Head of caudate nucleus (tissue), 42 donors: ENCODE measurements around the gene FREY1.
A peak's percentile ranks its signal among the peaks of the same experiment; 100 is the strongest.
"Not testable (repeated sequence)": the region's sequence is repeated elsewhere in the genome, so short reads cannot be mapped to it uniquely, and the experiment has no call there.

Source experiments
- DNase-seq, 42 donors: peaks; one replicate each; pipeline versions ENCODE4 v3.0.0 to v3.0.0-alpha.2; 2020 to 2021; ENCODE audit warnings: mixed read lengths in 7 of 42
- intact Hi-C: fragments of 100-400 bp; cut with DNase I; formaldehyde crosslinking; loops from one replicate; pipeline ENCODE4 v1.15.0; 2022

Gene FREY1

DNA sequence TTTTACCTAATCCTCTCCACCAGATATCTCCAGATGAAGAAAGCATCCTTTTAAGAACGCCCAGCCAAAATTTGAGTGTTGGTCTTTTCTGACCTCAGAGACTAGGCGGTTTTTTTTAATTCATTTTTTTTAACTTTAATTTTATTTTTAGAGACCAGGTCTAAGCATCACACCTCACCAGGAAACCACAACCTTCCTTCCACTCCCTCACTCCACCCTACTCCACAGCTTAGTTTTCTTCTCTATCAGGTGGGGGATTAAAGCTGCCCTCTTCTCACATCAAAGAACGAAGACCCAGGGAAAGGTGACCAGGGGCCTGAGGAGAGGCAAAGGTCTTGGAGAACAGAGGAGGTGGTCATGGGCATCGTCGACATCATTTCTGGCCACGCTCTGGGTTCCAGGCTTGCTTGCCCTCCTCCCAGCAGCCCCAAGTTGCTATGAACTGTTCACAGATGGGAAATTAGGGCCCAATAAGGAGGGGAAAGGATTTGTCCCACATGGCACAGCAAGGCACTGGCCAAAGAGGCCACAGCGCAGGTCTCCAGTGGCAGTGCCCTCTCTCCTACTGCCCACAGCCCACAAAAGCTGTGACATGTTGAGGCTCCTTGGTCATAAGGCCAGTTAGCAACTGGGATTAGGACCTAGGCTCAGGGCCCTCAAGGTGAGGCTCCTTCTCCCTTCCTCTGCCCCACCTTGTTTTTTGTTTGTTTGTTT lies 12.0 kb upstream of the FREY1 start:
- peak in 4 of 42 donors; percentile 3 to 25 (median 17) for DNase-seq
- intact Hi-C loops: loop anchor here (5.0 kb wide), 1 partner anchor 72 kb away; the partner anchor contains the start of gene CRY2

DNA sequence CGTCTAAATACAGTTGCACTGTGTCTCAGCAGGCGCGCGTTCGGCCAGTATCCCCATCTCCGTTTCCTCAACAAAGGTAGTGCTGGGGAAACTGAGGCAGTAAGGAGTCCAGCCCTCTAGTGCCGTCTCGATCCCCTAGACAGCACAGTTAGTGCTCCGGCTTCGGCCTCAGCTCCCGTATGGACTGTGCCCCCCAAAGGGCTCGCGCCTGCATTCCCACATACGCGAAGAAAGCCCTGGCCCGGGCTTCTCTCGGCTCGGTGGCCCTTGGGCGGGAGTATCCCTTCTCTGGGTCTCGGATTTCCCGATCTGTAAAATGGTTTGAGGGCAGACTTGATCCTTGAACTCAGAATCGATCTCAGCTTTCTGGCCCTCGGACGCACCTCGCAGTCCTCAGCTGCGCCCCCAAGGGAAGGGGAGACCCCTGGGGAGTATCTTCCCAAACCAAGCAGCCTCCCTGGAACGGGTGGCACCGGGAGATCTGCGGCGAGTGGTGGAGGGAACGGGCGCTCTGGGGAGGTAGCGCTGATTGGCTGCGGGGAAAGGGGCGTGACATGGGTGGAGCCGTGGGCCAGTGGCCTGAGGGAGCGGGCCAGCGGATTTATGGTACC lies 11.4 kb upstream of the FREY1 start:
- intact Hi-C loops: loop anchor here (5.0 kb wide), 1 partner anchor 71 kb away; the partner anchor contains the start of gene CRY2

DNA sequence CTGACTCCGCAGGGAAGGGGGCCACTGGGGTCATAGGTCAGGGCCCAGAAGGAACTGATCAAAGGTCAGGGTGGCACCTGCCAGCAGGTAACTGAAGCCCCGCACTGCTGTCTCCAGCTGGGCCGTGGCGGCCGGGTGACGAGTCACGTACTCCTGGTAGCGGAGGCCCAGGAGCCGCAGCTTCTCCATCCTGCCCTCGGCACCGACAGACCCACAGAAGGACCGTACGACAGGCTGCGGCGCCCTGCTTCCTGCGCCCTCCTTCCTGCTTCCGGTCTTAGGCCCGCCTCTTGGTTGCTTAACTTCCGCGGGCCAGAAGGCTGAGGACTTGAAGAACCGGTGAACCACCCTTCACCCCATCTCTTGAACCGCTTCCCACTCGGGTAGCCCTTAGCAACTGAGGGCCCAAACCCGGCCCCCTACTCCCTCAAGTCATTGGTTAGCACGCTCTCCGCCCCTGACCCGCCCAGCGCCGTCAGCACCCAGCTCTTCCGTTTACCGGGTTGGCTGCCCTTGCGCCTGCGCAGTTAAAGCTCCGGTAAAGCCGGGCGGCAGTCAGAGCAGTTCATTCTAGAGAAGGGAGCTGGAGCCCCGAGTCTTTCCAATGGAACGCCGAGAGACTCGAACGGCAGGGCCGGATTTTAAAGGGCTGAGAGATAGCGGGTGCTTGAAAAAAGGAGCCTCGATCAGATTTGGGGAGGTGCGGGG lies 10.7 kb upstream of the FREY1 start, which contains the start of gene PEX16:
PEX16 (minus strand) TSS at position 255 of the 708 bp plus-strand sequence; CDS start at position 189, 66 bp downstream.
- intact Hi-C loops: loop anchor here (5.0 kb wide), 1 partner anchor 70 kb away; the partner anchor contains the start of gene CRY2

More for the DNA sequence above, 11.4 kb upstream of the FREY1 start:
- peak; percentile 75 to 93 (median 88) for DNase-seq

DNA sequence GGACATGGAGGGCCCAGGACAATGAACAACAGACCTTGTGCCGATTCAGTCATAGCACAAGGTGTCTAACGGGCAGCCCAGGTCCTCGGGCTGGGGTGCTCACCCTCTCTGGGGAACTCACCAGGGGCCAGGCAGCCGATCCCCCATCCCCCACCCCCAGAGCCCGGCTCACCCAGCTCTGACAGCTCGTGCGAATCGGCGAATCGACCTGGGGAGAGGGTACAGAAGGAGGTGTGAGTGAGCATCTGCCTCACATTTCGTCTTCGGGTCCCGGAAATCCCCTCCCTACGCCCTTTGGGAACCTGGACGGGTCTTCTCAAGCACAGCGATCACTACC lies 10.2 kb upstream of the FREY1 start:
- DNase-seq: no peak
- intact Hi-C loops: loop anchor here (5.0 kb wide), 1 partner anchor 70 kb away; the partner anchor contains the start of gene CRY2

More for the DNA sequence above, 10.7 kb upstream of the FREY1 start, which contains the start of gene PEX16:
- peak; percentile 94 to 99 (median 97) for DNase-seq

DNA sequence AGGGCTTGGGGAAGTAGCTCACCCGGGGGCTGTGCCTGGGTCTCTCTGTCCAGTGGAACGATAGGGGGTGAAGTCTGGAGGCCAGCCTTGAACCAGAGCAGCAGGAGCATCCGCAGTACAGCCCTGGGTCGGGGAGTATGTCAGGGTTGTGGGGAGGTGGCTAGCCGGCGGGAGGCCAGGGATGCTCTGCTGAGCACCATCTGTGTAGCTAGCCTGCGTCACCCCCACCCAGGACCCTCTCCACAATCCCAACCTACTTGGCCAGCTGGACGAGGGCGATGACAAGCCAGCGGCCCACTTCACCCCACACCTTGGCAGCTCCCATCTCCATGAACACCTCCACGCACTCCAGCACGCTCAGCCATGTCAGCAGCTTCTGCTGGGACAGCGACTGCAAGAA lies 8.4 kb upstream of the FREY1 start:
- DNase-seq: no peak
- intact Hi-C loops: loop anchor here (5.0 kb wide), 1 partner anchor 68 kb away; the partner anchor contains the start of gene CRY2

DNA sequence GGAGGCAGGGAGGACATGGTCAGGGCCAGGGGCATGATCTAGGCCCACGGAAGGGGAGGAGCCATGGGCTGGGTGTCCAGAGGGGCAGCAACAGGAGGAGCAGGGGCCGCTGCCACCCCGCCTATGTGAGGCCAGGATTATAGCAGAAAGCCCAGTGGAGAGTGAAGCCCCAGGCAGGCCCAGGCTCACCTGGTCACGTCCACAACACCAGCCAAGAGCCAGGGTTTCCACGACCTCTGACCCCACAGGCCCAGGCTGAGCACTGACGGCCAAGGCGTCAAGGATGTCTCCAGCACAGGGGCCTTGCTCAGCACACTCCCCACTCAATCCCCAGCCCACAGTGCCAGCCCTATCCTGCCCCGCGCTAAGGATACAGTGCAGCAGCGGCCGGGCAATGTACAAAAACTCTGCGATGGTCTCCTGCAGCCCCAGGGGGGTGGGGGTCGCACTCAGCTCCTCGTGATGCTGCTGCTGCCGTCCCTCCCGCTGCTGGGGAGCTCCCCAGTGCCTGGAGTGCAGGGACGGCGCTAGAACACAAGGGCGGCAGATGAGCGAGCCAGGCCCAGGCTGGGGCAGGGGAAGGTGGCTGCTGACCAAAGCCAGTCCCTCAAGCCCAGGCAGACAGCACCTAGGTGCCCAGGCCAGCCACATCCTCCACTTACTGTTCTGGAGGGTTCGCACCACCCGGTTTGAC lies 7.0 kb upstream of the FREY1 start:
- intact Hi-C loops: no loop called here
- no peak for DNase-seq

DNA sequence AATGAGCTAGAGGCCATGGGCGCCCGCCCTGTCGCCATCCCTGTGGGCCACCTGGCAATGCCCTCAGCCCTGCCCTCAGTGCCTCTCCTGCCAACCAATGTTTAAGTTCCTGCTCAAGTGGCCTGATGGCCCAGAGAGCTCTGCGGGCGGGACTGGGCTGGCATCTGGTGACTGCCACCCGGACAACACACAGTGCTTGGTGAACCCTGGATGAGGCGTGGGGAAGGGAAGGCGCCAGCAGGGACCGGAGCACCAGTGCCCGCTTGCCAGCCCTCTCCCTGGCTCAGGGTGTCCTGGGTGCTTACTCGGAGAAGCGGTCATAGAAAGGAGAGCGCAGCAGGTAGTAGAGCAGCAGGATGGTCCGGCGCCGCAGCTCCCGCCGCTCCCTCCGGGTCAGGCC lies 6.4 kb upstream of the FREY1 start:
- DNase-seq: no peak
- intact Hi-C loops: no loop called here

DNA sequence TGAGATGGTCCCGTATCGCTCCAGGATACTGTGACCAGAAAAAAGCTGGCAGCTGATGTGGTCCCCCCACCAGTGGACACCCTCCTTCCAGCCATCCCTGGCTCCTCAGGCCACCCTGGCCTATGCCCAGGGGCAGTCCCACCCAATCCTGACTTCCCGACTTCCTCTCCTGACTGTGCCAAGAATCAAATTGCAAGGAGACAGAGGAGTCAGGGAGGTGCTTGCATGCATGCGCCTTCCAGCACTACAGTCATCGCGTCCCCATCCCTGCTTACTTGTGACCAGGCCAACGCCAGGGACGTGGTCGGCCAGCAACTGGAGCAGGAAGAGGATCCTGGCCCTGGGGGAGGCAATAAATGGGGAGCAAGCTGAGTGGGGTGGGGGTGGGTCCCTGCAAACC lies 3.6 kb upstream of the FREY1 start:
- DNase-seq: no peak
- intact Hi-C loops: no loop called here

DNA sequence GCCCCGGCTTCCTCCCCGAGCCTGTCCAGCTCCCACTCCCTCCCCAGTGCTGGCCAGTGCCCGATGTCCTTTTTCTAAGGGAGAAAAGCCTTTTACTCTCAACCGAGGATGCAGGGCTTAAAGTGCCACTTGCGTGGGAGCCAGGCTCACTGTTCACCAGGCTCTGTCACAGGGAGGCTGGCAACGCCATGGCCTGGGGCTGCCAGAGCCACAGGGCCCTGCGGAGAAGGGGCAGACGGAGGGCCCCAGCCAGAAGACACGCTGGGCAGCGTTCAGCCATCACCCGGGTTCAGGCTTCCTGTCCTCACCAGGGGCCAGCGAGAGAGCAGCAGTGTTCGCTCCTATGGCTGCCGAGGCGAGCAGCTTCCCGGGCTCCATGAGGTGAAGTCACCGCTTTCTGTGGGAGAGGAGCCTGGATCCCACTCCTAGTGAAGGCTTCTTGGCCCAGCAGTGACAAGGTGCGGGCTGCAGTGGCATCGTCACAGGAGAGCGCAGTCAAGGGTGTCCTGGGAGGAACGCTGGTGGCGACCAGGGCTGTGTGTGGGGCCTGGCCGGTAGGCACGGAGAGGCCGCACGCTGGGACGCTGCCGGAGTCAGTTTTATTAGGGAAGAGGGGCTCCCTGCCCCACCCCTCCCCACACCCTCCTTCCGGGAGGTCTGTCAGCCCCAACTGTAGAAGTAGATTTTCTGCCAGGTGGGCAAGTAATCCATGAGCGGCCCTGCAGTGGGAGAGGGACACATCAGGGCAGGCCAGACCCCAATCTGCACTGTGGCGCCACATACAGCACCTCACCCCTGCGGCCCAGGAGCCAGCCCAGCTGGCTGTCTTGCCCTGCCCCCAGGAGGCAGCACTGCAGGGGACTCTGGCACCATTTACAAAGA lies 2.8 kb upstream of the FREY1 start:
- DNase-seq: peak in 4 of 42 donors; percentile 31 to 56 (median 36)
- intact Hi-C loops: no loop called here

DNA sequence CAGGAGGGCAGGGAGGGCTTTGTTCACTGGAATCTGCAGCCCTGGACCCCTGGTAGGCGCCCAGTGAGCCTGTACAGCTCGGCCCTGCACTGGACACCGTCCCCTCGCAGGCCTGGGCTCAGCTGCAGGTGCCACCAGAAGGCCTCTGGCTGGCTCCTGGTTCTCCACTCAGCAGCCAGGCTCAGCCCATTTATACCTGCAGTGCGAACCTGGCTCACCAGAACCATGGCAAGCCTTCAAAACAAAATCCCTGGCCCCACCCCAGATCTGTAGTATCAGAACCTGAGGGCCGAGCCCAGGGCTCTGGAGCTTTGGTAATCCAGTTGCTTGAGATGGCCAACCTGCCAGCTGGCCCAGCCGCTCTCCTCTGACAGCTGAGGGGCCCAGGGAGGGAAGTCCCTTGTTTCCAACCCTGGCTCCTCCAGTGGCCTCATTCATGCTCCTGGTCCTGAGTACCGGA lies 870 bp upstream of the FREY1 start:
- DNase-seq: peak in 13 of 42 donors; percentile 38 to 67 (median 45)
- intact Hi-C loops: no loop called here

DNA sequence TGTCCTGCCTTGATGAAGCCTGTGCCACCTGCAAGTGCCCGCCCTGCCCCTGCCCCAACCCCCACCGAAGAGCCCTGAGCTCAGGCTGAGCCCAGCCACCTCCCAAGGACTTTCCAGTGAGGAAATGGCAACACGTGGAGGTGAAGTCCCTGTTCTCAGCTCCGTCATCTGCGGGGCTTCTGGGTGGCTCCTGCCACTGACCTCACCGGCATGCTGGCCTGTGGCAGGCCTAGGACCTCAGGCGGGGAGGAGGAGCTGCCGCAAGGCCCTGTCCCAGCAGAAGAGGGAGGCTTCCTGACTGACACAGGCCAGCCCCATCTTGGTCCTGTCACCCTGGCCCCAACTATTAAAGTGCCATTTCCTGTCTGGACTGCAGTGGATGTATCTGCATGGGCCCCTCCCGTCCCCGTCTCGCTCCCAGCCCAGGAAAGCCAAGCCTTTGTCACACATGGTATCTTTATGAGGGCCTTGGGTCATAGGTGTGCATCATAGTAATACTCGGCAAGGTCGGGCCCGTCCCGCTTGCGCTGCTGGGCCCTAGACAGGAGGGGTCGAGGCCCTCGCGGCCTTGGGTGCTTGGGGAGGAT lies 882 bp downstream of the FREY1 start:
- no peak for DNase-seq
- intact Hi-C loops: no loop called here

DNA sequence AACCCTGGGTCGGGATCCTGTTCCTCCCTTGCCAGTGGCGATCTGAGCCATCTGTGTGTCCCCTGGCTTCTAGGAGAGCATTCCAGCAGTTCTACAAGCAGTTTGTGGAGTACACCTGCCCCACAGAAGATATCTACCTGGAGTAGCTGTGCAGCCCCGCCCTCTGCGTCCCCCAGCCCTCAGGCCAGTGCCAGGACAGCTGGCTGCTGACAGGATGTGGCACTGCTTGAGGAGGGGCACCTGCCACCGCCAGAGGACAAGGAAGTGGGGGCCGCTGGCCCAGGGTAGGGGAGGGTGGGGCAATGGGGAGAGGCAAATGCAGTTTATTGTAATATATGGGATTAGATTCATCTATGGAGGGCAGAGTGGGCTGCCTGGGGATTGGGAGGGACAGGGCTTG lies 1.5 kb downstream of the FREY1 start:
- intact Hi-C loops, DNase-seq: not testable (repeated sequence)

DNA sequence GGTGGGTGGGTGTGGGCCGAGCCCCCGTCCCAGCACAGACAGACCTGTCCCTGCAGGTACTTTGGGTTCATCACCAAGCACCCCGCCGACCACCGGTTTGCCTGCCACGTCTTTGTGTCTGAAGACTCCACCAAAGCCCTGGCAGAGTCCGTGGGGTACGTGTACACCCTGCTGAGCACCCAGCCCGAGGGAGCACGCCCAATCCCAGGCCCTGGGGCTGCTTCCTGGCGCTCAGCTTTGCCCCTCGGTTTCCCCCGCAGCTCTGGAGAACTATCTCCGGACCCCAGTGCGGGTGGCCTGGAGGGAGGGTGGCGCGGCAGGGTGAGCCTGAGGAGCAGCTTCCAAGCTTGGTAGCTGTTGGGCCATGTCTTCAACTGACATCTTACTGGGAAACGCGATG lies 2.0 kb downstream of the FREY1 start:
- intact Hi-C loops: no loop called here
- no peak for DNase-seq

DNA sequence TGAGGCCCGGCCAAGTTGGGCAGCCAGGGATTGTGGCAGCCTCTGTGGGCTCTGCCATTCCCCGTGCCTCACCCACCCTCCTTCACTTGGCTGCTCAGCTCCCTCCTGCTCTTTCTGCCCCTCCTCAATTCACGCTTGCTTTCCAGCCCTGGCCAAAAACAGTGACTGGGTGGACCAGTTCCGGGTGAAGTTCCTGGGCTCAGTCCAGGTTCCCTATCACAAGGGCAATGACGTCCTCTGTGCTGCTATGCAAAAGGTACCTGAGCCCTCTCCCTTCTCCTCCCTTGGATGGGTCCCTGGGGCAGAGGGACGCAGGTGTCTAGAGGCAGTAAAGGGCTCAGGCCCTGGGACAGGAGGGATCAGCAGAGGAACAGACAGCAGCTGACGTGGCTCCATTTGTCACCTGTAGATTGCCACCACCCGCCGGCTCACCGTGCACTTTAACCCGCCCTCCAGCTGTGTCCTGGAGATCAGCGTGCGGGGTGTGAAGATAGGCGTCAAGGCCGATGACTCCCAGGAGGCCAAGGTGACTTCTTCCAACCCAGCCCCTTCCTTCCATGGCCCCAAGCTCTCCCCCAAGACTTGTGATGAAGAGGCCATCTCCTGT lies 2.7 kb downstream of the FREY1 start:
- no peak for DNase-seq
- intact Hi-C loops: loop anchor here (5.0 kb wide), 1 partner anchor 57 kb away; the partner anchor contains the start of gene CRY2

DNA sequence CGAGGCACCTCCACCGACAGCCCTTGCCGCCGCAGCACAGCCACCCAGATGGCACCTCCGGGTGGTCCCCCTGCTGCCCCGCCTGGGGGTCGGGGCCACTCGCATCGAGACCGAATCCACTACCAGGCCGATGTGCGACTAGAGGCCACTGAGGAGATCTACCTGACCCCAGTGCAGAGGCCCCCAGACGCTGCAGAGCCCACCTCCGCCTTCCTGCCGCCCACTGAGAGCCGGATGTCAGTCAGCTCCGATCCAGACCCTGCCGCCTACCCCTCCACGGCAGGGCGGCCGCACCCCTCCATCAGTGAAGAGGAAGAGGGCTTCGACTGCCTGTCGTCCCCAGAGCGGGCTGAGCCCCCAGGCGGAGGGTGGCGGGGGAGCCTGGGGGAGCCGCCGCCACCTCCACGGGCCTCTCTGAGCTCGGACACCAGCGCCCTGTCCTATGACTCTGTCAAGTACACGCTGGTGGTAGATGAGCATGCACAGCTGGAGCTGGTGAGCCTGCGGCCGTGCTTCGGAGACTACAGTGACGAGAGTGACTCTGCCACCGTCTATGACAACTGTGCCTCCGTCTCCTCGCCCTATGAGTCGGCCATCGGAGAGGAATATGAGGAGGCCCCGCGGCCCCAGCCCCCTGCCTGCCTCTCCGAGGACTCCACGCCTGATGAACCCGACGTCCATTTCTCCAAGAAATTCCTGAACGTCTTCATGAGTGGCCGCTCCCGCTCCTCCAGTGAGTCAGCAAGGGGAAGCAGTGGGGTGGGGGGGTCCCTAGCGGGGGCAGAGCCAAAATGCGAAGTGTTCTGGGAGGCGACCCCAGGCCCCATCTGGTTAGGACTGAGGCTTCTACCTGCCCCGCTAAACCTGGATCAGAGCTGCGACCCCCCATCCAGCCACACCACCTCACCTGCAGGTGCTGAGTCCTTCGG lies 4.4 kb downstream of the FREY1 start:
- no peak for DNase-seq
- intact Hi-C loops: loop anchor here (5.0 kb wide), 1 partner anchor 55 kb away; the partner anchor contains the start of gene CRY2

DNA sequence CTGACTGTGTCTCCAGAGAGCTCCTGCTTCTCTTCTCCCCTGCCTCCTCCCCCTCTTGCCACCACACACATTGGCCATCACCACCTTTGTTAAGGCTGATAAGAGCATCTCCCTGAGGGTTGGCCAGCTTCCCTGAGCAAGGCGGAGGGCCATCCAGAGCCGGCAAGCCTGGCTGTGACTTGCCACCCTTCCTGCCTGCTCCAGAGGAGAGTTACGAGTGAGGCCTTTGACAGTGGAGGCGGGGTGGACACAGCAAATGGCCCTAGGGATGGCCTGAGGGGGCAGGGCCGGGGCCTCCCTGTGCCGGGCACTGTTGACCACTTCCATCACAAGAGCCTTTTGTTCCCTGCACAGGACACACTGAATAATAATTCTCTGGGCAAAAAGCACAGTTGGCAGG lies 5.4 kb downstream of the FREY1 start:
- intact Hi-C loops: loop anchor here (5.0 kb wide), 1 partner anchor 54 kb away; the partner anchor contains the start of gene CRY2
- peak; percentile 67 to 95 (median 88) for DNase-seq
